HCT116 (cell line): Measurements from ENCODE around the gene CLPTM1L.
"Not testable (repeated sequence)": the region's sequence is repeated elsewhere in the genome, so short reads cannot be mapped to it uniquely, and the experiment has no call there.

Source experiments
- CTCF ChIP-seq, 3 experiments: fragments of 200-600 bp in 1 of 3; sonication (generic) in 1 of 3; IDR thresholded peaks in 2 of 3; conservative IDR thresholded peaks in 1 of 3; 2 replicates each; pipeline ENCODE4 v1.5.1; 2012 to 2017; ENCODE audit warnings: low read depth in 2 of 3, low read length in 2 of 3, antibody characterized with exemption in 1 of 3, borderline replicate concordance in 1 of 3, control low read depth in 1 of 3, mild to moderate bottlenecking in 1 of 3, mixed read lengths in 1 of 3, mixed run types in 1 of 3, moderate library complexity in 1 of 3; ENCODE audit not compliant: insufficient read depth in 1 of 3
- ELF1 ChIP-seq: IDR thresholded peaks from 2 replicates; pipeline ENCODE4 v1.6.1; 2012; ENCODE audit warnings: low read depth, borderline replicate concordance
- EZH2 ChIP-seq: fragments of 200-600 bp; sonication (generic); IDR thresholded peaks from 2 replicates; pipeline ENCODE4 v1.6.1; 2017; ENCODE audit warnings: antibody characterized with exemption, mixed run types
- EZH2phosphoT487 ChIP-seq: fragments of 200-600 bp; IDR thresholded peaks from 2 replicates; pipeline ENCODE4 v1.6.1; 2018; ENCODE audit warnings: antibody characterized with exemption, borderline replicate concordance
- MAX ChIP-seq: IDR thresholded peaks from 2 replicates; pipeline ENCODE4 v1.6.1; 2012
- POLR2A ChIP-seq: IDR thresholded peaks from 2 replicates; pipeline ENCODE4 v1.7.0; 2011; ENCODE audit warnings: borderline replicate concordance; ENCODE audit not compliant: insufficient read depth, insufficient read length; ENCODE audit errors: extremely low read depth
- POLR2AphosphoS5 ChIP-seq: IDR thresholded peaks from 2 replicates; pipeline ENCODE4 v1.6.1; 2011; ENCODE audit warnings: mild to moderate bottlenecking, low read depth, low read length, moderate library complexity
- RAD21 ChIP-seq: IDR thresholded peaks from 2 replicates; pipeline ENCODE4 v1.6.1; 2012; ENCODE audit warnings: low read depth, mild to moderate bottlenecking
- SIN3A ChIP-seq: IDR thresholded peaks from 2 replicates; pipeline ENCODE4 v1.6.1; 2012; ENCODE audit warnings: low read depth
- TCF7L2 ChIP-seq: IDR thresholded peaks from 2 replicates; pipeline ENCODE4 v1.7.0; 2011; ENCODE audit warnings: borderline replicate concordance, inconsistent platforms; ENCODE audit not compliant: insufficient read depth, insufficient read length; ENCODE audit errors: extremely low read depth
- ZFX ChIP-seq: fragments of 450-650 bp; IDR thresholded peaks from 2 replicates; pipeline ENCODE4 v1.6.1; 2017
- ZNF274 ChIP-seq: fragments of 200-500 bp; sonication (Bioruptor generic); IDR thresholded peaks from 2 replicates; pipeline ENCODE4 v1.6.1; 2014; ENCODE audit warnings: mild to moderate bottlenecking, low read depth, low read length, inconsistent platforms

- TF ChIP-seq MAX; ZFX; TCF7L2; CTCF (IDR thresholded peaks at IDR 0.05 in 2 of 3, conservative IDR thresholded peaks at IDR 0.05 in 1 of 3; ENCODE audit: borderline replicate concordance in 1 of 3, insufficient read depth in 1 of 3, low read depth in 2 of 3, low read length in 2 of 3); EZH2; RAD21; POLR2A; SIN3A; EZH2phosphoT487; ZNF274; POLR2AphosphoS5; ELF1: not testable (repeated sequence)
Observed at GRCh38 chr5:1284336-1284970, 60.4 kb downstream of the CLPTM1L start.
